Astrocyte (in vitro differentiated cells and primary cell): ENCODE data around the gene WNT16. TPM values are rescaled to one million over a fixed set of nuclear protein-coding genes. Genes with fewer than 3 reads are reported as not detected.

ENCODE experiments used
- DNase-seq: peaks from one replicate; pipeline ENCODE4 v3.0.0-alpha.2; 2010; ENCODE audit warnings: low read depth
- FAIRE-seq: peaks from 2 replicates; lab custom pipeline; 2011; peaks lifted over from hg19 to GRCh38; lab: Jason Lieb, UNC
- H2AFZ ChIP-seq: 2 replicates; pipeline ENCODE4 v1.6.0; 2012; ENCODE audit warnings: low read depth, low read length, inconsistent platforms
- H3K27ac ChIP-seq: 2 replicates; pipeline ENCODE4 v1.5.1; 2011; ENCODE audit warnings: low read depth, low read length, inconsistent platforms
- H3K27me3 ChIP-seq: 2 replicates; pipeline ENCODE4 v1.6.0; 2011; ENCODE audit warnings: low read length, inconsistent platforms; ENCODE audit not compliant: insufficient read depth
- H3K36me3 ChIP-seq: 2 replicates; pipeline ENCODE4 v1.5.1; 2011; ENCODE audit warnings: low read length, inconsistent platforms; ENCODE audit not compliant: insufficient read depth
- H3K4me1 ChIP-seq: 2 replicates; pipeline ENCODE4 v1.5.1; 2011; ENCODE audit warnings: low read length, inconsistent platforms; ENCODE audit not compliant: insufficient read depth
- H3K4me2 ChIP-seq: 2 replicates; pipeline ENCODE4 v1.6.0; 2012; ENCODE audit warnings: low read length, inconsistent platforms
- H3K4me3 ChIP-seq: 2 replicates; pipeline ENCODE4 v1.5.1; 2011; ENCODE audit warnings: low read depth, mild to moderate bottlenecking, low read length, inconsistent platforms; ENCODE audit not compliant: insufficient read depth
- H3K79me2 ChIP-seq: 2 replicates; pipeline ENCODE4 v1.6.0; 2012; ENCODE audit warnings: mild to moderate bottlenecking, low read length, inconsistent platforms; ENCODE audit not compliant: insufficient read depth
- H3K9ac ChIP-seq: 2 replicates; pipeline ENCODE4 v1.6.0; 2012; ENCODE audit warnings: mild to moderate bottlenecking, low read length, inconsistent platforms
- H3K9me3 ChIP-seq: 2 replicates; pipeline ENCODE4 v1.5.1; 2012; ENCODE audit warnings: low read depth, mild to moderate bottlenecking, low read length, inconsistent platforms; ENCODE audit not compliant: insufficient read depth
- H4K20me1 ChIP-seq: 2 replicates; pipeline ENCODE4 v1.6.0; 2012; ENCODE audit warnings: low read length, inconsistent platforms; ENCODE audit not compliant: insufficient read depth
- H3K27ac Mint-ChIP-seq: one replicate; pipeline ENCODE4 v1.8.0; 2021; ENCODE audit warnings: mild to moderate bottlenecking, mixed read lengths; ENCODE audit not compliant: unreplicated experiment
- H3K27me3 Mint-ChIP-seq: one replicate; pipeline ENCODE4 v1.8.0; 2021; ENCODE audit warnings: low read depth, mixed read lengths; ENCODE audit not compliant: unreplicated experiment
- H3K36me3 Mint-ChIP-seq: one replicate; pipeline ENCODE4 v1.8.0; 2021; ENCODE audit warnings: low read depth, mixed read lengths; ENCODE audit not compliant: unreplicated experiment
- H3K4me1 Mint-ChIP-seq: one replicate; pipeline ENCODE4 v1.8.0; 2021; ENCODE audit warnings: low read depth, mixed read lengths; ENCODE audit not compliant: unreplicated experiment
- H3K4me3 Mint-ChIP-seq: one replicate; pipeline ENCODE4 v1.8.0; 2021; ENCODE audit warnings: mild to moderate bottlenecking, moderate library complexity, mixed read lengths; ENCODE audit not compliant: unreplicated experiment
- H3K9me3 Mint-ChIP-seq: one replicate; pipeline ENCODE4 v1.8.0; 2021; ENCODE audit warnings: mild to moderate bottlenecking, mixed read lengths; ENCODE audit not compliant: unreplicated experiment
- CTCF ChIP-seq: IDR thresholded peaks from 2 replicates; pipeline ENCODE4 v1.5.1; 2011; ENCODE audit warnings: low read depth, mild to moderate bottlenecking, inconsistent platforms, low read length, moderate library complexity; ENCODE audit not compliant: insufficient read depth
- EZH2 ChIP-seq: IDR thresholded peaks from 2 replicates; pipeline ENCODE4 v1.6.1; 2012; ENCODE audit warnings: mild to moderate bottlenecking, low read length, inconsistent platforms; ENCODE audit not compliant: insufficient read depth
- total RNA-seq: library from RNA; stranded (reverse); gene quantifications from 2 replicates; pipeline ENCODE4 v1.2.1, GENCODE V29; 2021

The WNT16 gene
- total RNA-seq, 1 donor from 2014 or later: 0.07 TPM

- TF ChIP-seq EZH2: no peak
- no peak for TF ChIP-seq CTCF
- H3K27me3 Mint-ChIP-seq: no peaks in the 10 kb centered on the region
- no peak overlapping the region for H3K27ac ChIP-seq
Measured at GRCh38 chr7:121383235-121383910, 54.6 kb downstream of the WNT16 start.

GRCh38 chr7:121384265-121384664 lies 55.5 kb downstream of the WNT16 start:
- Histone ChIP-seq H3K4me2 (no peak overlapping the region), H3K4me3 (no peak overlapping the region), H3K9ac (no peak overlapping the region), H3K9me3 (no peaks in the 10 kb centered on the region), H3K27ac (no peak overlapping the region), H3K79me2 (peaks cover 96% of the 10 kb centered on the region), H3K27me3 (no peaks in the 10 kb centered on the region), H3K36me3 (peaks cover 11% of the 10 kb centered on the region), H2AFZ (no peak overlapping the region), H3K4me1 (no peaks in the 10 kb centered on the region), H4K20me1 (peaks cover 86% of the 10 kb centered on the region)
- Mint-ChIP-seq H3K9me3 (no peaks in the 10 kb centered on the region), H3K27ac (no peak overlapping the region), H3K4me3 (no peak overlapping the region), H3K4me1 (peaks cover 31% of the 10 kb centered on the region), H3K36me3 (peaks cover 1% of the 10 kb centered on the region), H3K27me3 (no peaks in the 10 kb centered on the region)
- TF ChIP-seq EZH2: no peak
- TF ChIP-seq CTCF: no peak
- no peak for DNase-seq
- FAIRE-seq: no peak

More at GRCh38 chr7:121383235-121383910, 54.6 kb downstream of the WNT16 start:
- Mint-ChIP-seq H3K9me3 (no peaks in the 10 kb centered on the region), H3K27ac (no peak overlapping the region), H3K36me3 (peaks cover 1% of the 10 kb centered on the region), H3K4me3 (no peak overlapping the region), H3K4me1 (peaks cover 23% of the 10 kb centered on the region)
- H3K4me1 ChIP-seq: no peaks in the 10 kb centered on the region
- peaks cover 80% of the 10 kb centered on the region for H4K20me1 ChIP-seq
- H3K79me2 ChIP-seq: peaks cover 90% of the 10 kb centered on the region
- no peak overlapping the region for H2AFZ ChIP-seq
- H3K9ac ChIP-seq: no peak overlapping the region
- no peaks in the 10 kb centered on the region for H3K27me3 ChIP-seq
- DNase-seq (no peak), FAIRE-seq (no peak)
- H3K4me2 ChIP-seq: no peak overlapping the region
- no peak overlapping the region for H3K4me3 ChIP-seq
- no peaks in the 10 kb centered on the region for H3K9me3 ChIP-seq
- H3K36me3 ChIP-seq: peaks cover 13% of the 10 kb centered on the region

- peaks cover 96% of the 10 kb centered on the region for H3K79me2 ChIP-seq
- FAIRE-seq (no peak), DNase-seq (no peak)
- H3K36me3 ChIP-seq: peaks cover 6% of the 10 kb centered on the region
- H3K36me3 Mint-ChIP-seq: peaks cover 1% of the 10 kb centered on the region
- no peak overlapping the region for H3K9ac ChIP-seq
- no peak overlapping the region for H3K27ac Mint-ChIP-seq
- H3K4me3 ChIP-seq: no peak overlapping the region
- no peak for TF ChIP-seq EZH2
- TF ChIP-seq CTCF: no peak
- H3K27me3 ChIP-seq: no peaks in the 10 kb centered on the region
- no peaks in the 10 kb centered on the region for H3K4me1 ChIP-seq
- no peaks in the 10 kb centered on the region for H3K9me3 Mint-ChIP-seq
- no peaks in the 10 kb centered on the region for H3K27me3 Mint-ChIP-seq
- H3K4me2 ChIP-seq: no peak overlapping the region
- no peaks in the 10 kb centered on the region for H3K9me3 ChIP-seq
- no peak overlapping the region for H3K27ac ChIP-seq
- H2AFZ ChIP-seq: no peak overlapping the region
- peaks cover 85% of the 10 kb centered on the region for H4K20me1 ChIP-seq
- H3K4me3 Mint-ChIP-seq: peak overlapping the region; percentile 58
- peaks cover 34% of the 10 kb centered on the region for H3K4me1 Mint-ChIP-seq
Measured at GRCh38 chr7:121385056-121385799, 56.4 kb downstream of the WNT16 start.
